Stimulated activated CD4-positive, alpha-beta T cell treated with anti-CD3 and anti-CD28 coated beads, Interleukin-4, amount 100 ng/mL, for 24 hours (primary cell): ENCODE results near the gene CACNA2D3.

Experiments used
- DNase-seq: peaks from one replicate; pipeline ENCODE4 v3.0.0-alpha.2; 2020

Gene CACNA2D3

GRCh38 chr3:54865316-54865715 is 743.0 kb downstream of the CACNA2D3 start:
- no peak for DNase-seq

- no peak for DNase-seq
These were observed 743.9 kb downstream of the CACNA2D3 start for GRCh38 chr3:54866251-54866650.

- DNase-seq: no peak
These were observed 748.1 kb downstream of the CACNA2D3 start for GRCh38 chr3:54870423-54870822.

GRCh38 chr3:54871867-54872266 is 749.5 kb downstream of the CACNA2D3 start:
- DNase-seq: no peak

GRCh38 chr3:54873059-54874010 is 751.0 kb downstream of the CACNA2D3 start:
- DNase-seq: no peak

GRCh38 chr3:54874816-54875556 is 752.6 kb downstream of the CACNA2D3 start:
- no peak for DNase-seq

- DNase-seq: no peak
These were observed 753.4 kb downstream of the CACNA2D3 start for GRCh38 chr3:54875596-54876268.

- DNase-seq: no peak
These were observed 754.3 kb downstream of the CACNA2D3 start for GRCh38 chr3:54876694-54877093.

- no peak for DNase-seq
These were observed 755.4 kb downstream of the CACNA2D3 start for GRCh38 chr3:54877730-54878129.

- no peak for DNase-seq
These were observed 755.8 kb downstream of the CACNA2D3 start for GRCh38 chr3:54878145-54878544.

- DNase-seq: no peak
These were observed 759.9 kb downstream of the CACNA2D3 start for GRCh38 chr3:54882129-54882833.

- DNase-seq: no peak
These were observed 765.8 kb downstream of the CACNA2D3 start for GRCh38 chr3:54888162-54888561.

GRCh38 chr3:54888873-54889272 is 766.5 kb downstream of the CACNA2D3 start:
- DNase-seq: no peak

GRCh38 chr3:54889731-54890130 is 767.4 kb downstream of the CACNA2D3 start:
- no peak for DNase-seq

GRCh38 chr3:54891540-54891897 is 769.2 kb downstream of the CACNA2D3 start:
- no peak for DNase-seq

- DNase-seq: no peak
These were observed 769.8 kb downstream of the CACNA2D3 start for GRCh38 chr3:54892168-54892567.

- DNase-seq: no peak
These were observed 773.3 kb downstream of the CACNA2D3 start for GRCh38 chr3:54895613-54896012.

- DNase-seq: no peak
These were observed 774.8 kb downstream of the CACNA2D3 start for GRCh38 chr3:54897028-54897711.

GRCh38 chr3:54899273-54899672 is 776.9 kb downstream of the CACNA2D3 start:
- no peak for DNase-seq

- no peak for DNase-seq
These were observed 778.7 kb downstream of the CACNA2D3 start for GRCh38 chr3:54900838-54901591.

- DNase-seq: no peak
These were observed 779.7 kb downstream of the CACNA2D3 start for GRCh38 chr3:54901906-54902685.
